GM21529 (cell line): Measurements from ENCODE around the gene ZCCHC3.
"Not testable (repeated sequence)": the region's sequence is repeated elsewhere in the genome, so short reads cannot be mapped to it uniquely, and the experiment has no call there.

Experiments used
- ATAC-seq: cut with Tn5 transposase; IDR thresholded peaks from one replicate; pipeline ENCODE4 v1.9.1; 2021; ENCODE audit not compliant: unreplicated experiment

Gene ZCCHC3, protein sequence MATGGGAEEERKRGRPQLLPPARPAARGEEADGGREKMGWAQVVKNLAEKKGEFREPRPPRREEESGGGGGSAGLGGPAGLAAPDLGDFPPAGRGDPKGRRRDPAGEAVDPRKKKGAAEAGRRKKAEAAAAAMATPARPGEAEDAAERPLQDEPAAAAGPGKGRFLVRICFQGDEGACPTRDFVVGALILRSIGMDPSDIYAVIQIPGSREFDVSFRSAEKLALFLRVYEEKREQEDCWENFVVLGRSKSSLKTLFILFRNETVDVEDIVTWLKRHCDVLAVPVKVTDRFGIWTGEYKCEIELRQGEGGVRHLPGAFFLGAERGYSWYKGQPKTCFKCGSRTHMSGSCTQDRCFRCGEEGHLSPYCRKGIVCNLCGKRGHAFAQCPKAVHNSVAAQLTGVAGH

GRCh38 chr20:297098-297924 is at the start of gene ZCCHC3:
Gene ZCCHC3, plus strand, starts transcription at chr20:297570. Its CDS starts 17 bp downstream, at chr20:297587.
- peak; percentile 85 for ATAC-seq

DNA sequence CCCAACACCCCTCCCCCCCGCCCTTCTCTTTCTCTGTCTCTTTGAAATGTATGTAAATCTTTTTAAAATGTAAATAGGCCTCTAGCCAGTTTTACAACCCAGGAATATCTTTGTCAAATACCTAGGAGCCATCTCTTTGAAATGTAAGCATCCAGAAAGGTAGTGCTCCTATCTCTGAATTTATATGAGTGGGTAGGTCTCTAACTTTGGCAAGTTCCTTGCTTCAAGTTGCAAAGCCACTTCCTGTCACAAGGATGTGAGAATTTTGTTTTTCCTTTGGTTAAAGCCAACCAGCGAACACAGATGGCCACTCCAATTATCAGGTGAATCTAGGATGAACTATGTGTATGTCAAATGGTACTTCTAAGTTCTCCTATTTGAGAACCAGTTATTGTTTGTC is 46.0 kb upstream of the ZCCHC3 start:
- no peak for ATAC-seq

DNA sequence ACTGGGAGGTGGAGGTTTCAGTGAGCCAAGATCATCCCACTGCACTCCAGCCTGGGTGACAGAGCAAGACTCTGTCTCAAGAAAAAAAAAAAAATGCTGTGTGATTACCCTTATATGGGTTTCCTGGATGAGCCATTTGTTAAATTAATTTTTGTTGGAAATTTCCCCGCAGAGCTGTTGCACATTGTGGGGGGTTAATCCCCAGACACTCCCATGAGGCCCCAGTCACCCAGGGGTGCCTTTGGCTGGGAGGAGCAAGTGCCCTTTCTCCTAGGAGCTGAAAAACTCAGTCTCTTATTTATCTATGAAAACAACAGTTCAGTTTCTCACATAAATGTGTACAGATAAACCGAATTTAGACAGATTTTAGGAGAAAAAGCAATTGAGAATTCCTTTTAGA is 44.6 kb upstream of the ZCCHC3 start:
- no peak for ATAC-seq

- ATAC-seq: not testable (repeated sequence)
These were observed 43.9 kb upstream of the ZCCHC3 start for GRCh38 chr20:253447-253846.

DNA sequence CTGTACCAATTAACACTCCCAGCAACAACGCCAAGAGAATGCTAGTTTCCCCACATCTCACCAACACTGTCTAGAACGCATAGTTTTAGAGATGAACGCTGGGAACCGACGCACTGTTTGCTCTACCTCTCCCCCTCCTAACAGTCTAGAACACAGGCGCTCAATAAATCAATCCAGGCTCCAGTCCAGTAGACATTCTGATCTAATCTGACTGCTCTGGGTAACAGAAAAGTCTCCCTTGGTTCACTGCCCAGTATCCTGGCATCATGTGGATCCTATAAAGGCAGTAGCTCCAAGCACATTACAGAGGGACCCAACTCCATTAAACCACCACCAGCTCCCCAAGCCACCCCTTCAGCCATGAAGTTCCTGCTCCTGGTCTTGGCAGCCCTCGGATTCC is 40.0 kb upstream of the ZCCHC3 start, which contains the start of gene DEFB132:
DEFB132 (plus strand) TSS at position 306 of the 400 bp plus-strand sequence; CDS start at position 361, 55 bp downstream.
- no peak for ATAC-seq

DNA sequence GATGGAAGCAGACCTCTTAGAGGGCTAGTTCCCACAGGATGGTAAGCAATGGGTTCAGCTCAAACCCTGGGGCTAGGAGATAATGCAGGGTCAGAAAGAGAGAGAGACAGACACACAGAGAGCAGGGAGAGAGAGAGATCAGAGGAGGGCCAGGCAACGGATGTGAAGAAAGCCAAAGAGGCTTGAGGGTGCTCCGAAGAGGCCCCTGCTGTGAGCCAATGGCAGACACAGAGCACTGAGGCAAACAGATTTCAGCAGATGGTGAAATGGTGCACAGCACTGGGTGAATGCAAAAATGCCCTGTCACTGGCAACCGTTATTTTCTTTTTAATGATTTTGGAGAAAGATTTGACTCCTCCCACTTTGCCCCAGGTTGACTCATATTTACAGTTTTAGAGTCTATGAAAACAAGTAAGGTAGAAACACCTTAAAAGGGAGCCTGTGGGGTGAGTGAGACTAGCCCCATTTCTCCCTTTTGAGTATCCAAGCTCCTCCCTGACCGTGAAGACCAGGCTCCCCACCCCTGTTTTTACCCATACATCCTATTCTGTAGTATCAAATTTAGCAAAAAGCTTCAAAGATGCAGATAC is 39.0 kb upstream of the ZCCHC3 start:
- ATAC-seq: no peak

- no peak for ATAC-seq
These were observed 38.4 kb upstream of the ZCCHC3 start for GRCh38 chr20:258963-259362.

DNA sequence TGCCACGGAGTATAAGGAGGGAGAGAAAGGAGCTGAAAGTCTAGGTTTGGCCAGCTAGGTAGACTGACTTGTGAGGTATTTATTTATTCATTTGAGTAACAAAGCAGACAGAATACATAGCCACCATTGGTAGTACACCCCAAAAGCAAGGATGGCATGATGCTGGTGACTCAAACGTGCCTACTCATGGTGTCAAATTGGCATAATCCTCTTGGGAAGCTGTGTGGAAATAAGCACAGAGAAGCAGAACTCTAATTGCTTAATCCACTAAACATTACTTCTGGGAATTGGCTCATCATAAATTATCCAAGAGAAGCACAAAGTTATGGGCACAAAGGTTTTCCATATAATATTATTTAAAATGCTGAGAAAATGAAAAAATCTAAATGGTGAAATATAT is 37.4 kb upstream of the ZCCHC3 start:
- no peak for ATAC-seq

DNA sequence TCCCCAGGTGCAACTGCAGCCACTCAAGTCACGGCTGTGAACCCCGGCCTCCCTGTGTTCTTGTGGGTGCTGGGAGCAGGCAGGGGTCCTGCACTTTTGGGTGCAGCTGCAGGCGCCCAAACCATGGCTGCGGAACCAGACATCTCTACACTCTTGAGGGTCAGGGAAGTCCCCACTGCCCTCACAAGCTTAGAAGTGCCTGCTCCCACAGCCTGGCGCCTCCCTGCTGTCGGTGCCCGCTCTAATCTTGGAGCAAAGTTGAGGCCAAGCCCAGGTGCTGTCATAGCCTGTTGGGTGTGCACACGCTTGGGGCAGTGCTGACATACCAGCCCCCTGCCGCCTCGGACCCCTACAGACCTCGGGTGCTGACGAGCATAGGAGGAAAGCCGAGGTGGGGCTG is 33.7 kb upstream of the ZCCHC3 start:
- no peak for ATAC-seq

DNA sequence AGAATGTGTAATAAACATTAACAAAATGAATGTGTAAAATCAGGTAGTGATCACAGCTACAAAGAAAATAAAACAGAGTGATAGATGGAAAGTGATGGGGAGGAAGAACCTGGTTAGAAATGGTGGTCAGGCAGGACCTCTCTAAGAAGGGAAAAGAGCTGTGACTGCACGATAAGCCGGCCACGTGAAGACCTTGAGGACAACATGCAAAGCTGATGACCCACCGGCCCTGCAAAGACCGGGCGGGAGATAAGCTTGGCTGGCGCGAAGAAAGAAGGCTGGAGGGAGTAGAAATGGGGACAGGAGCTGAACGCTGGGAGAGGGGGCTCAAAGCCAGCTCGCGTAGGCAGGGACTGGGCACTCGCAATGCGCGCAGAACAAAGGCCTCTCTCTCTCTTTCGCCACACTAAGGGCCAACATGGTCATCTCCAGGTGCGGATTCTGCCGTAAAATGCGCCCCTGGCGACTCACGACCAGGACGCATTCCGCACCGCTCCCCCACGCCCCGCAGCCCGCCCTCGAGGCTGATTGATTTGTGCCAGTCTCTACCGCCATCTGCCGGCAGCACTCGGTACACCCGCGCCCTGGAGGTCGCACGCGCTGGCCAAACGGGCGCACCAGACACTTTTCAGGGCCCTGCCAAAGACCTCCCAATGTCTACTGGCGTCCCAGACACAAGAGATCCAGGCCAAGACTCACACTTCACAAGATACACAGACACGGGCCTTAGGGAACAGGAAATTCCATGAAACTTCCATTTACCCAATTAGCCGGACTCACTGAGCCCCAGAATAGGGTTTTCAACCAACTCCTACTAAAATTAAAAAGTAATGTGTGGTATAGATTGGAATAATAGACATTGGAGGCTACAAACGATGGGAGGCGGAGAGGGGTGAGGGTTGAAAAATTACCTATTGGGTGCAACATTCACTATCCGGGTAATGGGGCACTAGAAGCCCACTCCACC is 30.5 kb upstream of the ZCCHC3 start:
- peak; percentile 90 for ATAC-seq

- ATAC-seq: no peak
These were observed 26.9 kb upstream of the ZCCHC3 start for GRCh38 chr20:270517-270916.

DNA sequence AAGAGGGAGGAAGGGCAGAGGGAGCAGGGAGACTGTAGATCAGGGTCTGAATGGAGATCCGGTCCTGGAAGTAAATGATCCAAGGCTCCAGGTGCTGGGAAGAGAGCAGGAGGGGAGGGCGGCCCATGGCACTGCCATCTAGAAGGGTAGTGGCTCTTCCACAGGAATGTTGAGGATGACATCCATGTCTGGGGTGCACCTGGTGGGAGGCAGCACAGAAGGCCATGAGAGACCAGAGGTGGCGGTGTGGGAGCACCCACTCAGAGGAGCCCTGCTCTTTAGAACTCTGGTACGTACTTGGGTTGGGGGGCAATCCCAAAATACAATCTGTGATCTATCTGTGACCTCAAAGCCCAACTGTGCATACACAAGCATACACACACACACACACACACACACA is 26.3 kb upstream of the ZCCHC3 start:
- no peak for ATAC-seq

GRCh38 chr20:271528-271927 is 25.8 kb upstream of the ZCCHC3 start:
- ATAC-seq: no peak

- no peak for ATAC-seq
These were observed 24.7 kb upstream of the ZCCHC3 start for GRCh38 chr20:272718-273117.

GRCh38 chr20:273884-274283 is 23.5 kb upstream of the ZCCHC3 start:
- ATAC-seq: no peak

GRCh38 chr20:275791-276190 is 21.6 kb upstream of the ZCCHC3 start:
- ATAC-seq: no peak

DNA sequence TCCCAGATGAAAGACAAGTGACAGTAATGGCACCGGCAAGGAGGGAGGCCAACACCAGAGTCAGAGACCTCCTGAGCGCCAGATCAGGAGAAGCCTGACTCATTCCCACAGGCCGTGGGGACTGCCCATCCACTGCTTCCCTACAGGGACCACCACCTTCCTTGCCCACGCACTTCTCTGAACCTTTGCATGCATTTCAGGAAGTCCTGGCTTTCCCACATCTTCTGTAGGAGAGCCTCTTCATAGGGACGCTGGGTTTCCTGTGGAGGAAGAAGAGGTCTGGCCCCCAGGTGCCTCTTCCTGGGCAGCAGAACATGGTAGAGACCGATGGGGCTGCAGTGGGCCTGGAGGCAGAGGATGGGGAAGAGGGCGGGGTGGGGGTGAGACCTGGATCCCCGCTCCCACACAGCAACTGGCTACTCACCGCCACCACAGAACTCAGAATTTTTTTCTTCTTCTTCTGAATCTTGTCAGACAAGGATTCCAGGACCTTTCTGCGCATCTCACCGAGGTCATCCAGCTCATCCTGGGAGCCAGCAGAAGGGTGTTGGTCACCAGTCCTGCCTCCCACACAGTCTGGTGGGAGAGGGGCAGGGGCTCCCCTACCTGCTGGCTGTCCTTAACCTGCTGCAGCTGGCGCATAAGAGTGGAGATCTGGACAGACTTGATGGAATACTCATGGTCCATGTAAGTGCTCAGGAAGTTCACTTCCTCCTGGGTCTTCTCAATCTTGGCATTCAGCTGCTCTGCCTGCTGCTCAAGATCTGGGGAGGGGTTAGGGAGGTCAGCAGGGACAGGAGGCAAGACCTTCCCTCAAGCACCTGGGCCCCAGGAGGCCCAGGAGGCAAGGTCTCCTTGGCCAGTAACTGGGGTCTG is 20.5 kb upstream of the ZCCHC3 start:
- no peak for ATAC-seq

GRCh38 chr20:277496-277781 is 19.9 kb upstream of the ZCCHC3 start:
- ATAC-seq: no peak

DNA sequence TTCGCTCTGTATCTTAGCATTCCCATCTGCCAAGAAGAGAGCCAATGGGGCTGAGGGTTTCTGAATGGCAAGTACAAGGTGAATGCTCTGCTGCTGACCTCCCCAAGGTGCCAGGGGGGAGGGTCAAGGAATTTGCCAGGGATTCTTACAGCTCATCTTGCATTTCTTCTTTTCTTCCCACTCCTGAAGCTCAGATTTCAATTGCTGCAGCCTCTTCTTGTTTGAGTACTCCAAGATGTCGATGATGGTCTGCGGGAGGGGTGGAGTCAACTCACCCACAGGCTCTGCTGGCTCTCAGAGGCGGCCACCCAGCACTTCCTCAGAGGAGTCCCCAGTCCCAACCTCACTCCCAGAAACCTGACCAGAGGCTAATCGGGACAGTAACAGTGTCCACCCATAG is 19.2 kb upstream of the ZCCHC3 start:
- no peak for ATAC-seq
